SKM-1 (cell line): ENCODE measurements around the gene PDIA6.
"Not testable (repeated sequence)": the region's sequence is repeated elsewhere in the genome, so short reads cannot be mapped to it uniquely, and the experiment has no call there.

Experiments
- DNase-seq: peaks from one replicate; lab custom pipeline; 2025; ENCODE audit not compliant: unreplicated experiment; lab: John Stamatoyannopoulos, UW

The PDIA6 gene

GRCh38 chr2:10811517-10811916, 1.1 kb downstream of the PDIA6 start:
- no peak for DNase-seq

GRCh38 chr2:10810202-10811161, 2.1 kb downstream of the PDIA6 start:
- DNase-seq = no peak

- no peak for DNase-seq
Measured at GRCh38 chr2:10806543-10806942, 6.0 kb downstream of the PDIA6 start.

- DNase-seq = not testable (repeated sequence)
Measured at GRCh38 chr2:10805990-10806389, 6.6 kb downstream of the PDIA6 start.

GRCh38 chr2:10802657-10803056, 9.9 kb downstream of the PDIA6 start:
- DNase-seq = no peak

GRCh38 chr2:10800163-10800562, 12.4 kb downstream of the PDIA6 start:
- no peak for DNase-seq

- DNase-seq = no peak
Measured at GRCh38 chr2:10798783-10799182, 13.8 kb downstream of the PDIA6 start.

GRCh38 chr2:10796703-10797102, 15.9 kb downstream of the PDIA6 start:
- no peak for DNase-seq

- DNase-seq = no peak
Measured at GRCh38 chr2:10795508-10796046, 17.0 kb downstream of the PDIA6 start.

GRCh38 chr2:10794876-10795275, 17.7 kb downstream of the PDIA6 start:
- no peak for DNase-seq

GRCh38 chr2:10793816-10794215, 18.8 kb downstream of the PDIA6 start:
- DNase-seq = no peak

- DNase-seq = no peak
Measured at GRCh38 chr2:10792660-10793400, 19.8 kb downstream of the PDIA6 start.

GRCh38 chr2:10792001-10792634, 20.5 kb downstream of the PDIA6 start:
- DNase-seq = no peak

GRCh38 chr2:10790228-10790973, 22.2 kb downstream of the PDIA6 start:
- DNase-seq = no peak

GRCh38 chr2:10788855-10789254, 23.7 kb downstream of the PDIA6 start:
- no peak for DNase-seq

GRCh38 chr2:10787176-10787968, 25.2 kb downstream of the PDIA6 start:
- DNase-seq = peak; percentile 15

- no peak for DNase-seq
Measured at GRCh38 chr2:10786240-10786982, 26.2 kb downstream of the PDIA6 start.

GRCh38 chr2:10785260-10785659, 27.3 kb downstream of the PDIA6 start:
- no peak for DNase-seq

- no peak for DNase-seq
Measured at GRCh38 chr2:10784719-10785118, 27.9 kb downstream of the PDIA6 start.
